ENCODE results near the gene ALKBH5. TPM values are rescaled to one million over a fixed set of nuclear protein-coding genes. Genes with fewer than 3 reads are reported as not detected.
A peak's percentile ranks its signal among the peaks of the same experiment; 100 is the strongest.

ALKBH5 gene
- total RNA-seq, 1 donor from 2014 or later: 92.6 TPM

DNA sequence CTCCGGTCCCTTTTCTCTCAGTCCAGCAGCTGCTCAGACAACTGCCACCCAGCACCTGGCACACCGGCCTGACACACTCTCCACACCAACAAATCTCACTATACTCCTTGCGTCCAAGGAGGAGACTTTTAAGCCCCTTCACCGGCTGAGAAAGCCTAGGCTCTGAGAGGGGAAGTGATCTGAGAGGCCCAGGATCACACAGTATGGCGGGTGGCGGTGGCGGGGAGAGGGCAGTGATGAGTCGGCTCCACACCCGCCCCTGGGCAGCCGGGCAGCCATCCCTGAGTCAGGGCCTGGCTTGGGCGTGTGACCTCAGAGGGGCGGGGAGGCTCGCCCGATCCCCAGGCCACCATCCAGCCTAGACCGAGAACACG lies 74.3 kb downstream of the ALKBH5 start:
- Histone ChIP-seq H3K36me3 (ENCODE audit: insufficient read depth, low read length) (peaks cover 11% of the 10 kb centered on the region), H3K4me2 (ENCODE audit: low read length) (peak overlapping the region; percentile 92), H2AFZ (ENCODE audit: low read depth, low read length) (peak overlapping the region; percentile 90), H3K9ac (ENCODE audit: low read length) (peak overlapping the region; percentile 95), H4K20me1 (ENCODE audit: insufficient read depth, low read length) (peaks cover 57% of the 10 kb centered on the region), H3K27ac (ENCODE audit: low read depth, low read length) (peak overlapping the region; percentile 90), H3K9me3 (ENCODE audit: insufficient read depth, low read depth, low read length) (no peaks in the 10 kb centered on the region), H3K4me3 (ENCODE audit: insufficient read depth, low read depth, low read length) (peak overlapping the region; percentile 84), H3K27me3 (ENCODE audit: insufficient read depth, low read length) (no peaks in the 10 kb centered on the region), H3K4me1 (ENCODE audit: insufficient read depth, low read length) (peaks cover 26% of the 10 kb centered on the region), H3K79me2 (ENCODE audit: insufficient read depth, low read length) (peaks cover 65% of the 10 kb centered on the region)
- no peak for TF ChIP-seq EZH2 (IDR thresholded peaks at IDR 0.05; ENCODE audit: insufficient read depth, low read length)
- TF ChIP-seq, protein P1, sequence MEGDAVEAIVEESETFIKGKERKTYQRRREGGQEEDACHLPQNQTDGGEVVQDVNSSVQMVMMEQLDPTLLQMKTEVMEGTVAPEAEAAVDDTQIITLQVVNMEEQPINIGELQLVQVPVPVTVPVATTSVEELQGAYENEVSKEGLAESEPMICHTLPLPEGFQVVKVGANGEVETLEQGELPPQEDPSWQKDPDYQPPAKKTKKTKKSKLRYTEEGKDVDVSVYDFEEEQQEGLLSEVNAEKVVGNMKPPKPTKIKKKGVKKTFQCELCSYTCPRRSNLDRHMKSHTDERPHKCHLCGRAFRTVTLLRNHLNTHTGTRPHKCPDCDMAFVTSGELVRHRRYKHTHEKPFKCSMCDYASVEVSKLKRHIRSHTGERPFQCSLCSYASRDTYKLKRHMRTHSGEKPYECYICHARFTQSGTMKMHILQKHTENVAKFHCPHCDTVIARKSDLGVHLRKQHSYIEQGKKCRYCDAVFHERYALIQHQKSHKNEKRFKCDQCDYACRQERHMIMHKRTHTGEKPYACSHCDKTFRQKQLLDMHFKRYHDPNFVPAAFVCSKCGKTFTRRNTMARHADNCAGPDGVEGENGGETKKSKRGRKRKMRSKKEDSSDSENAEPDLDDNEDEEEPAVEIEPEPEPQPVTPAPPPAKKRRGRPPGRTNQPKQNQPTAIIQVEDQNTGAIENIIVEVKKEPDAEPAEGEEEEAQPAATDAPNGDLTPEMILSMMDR (IDR thresholded peaks at IDR 0.05; ENCODE audit: insufficient read depth, low read depth, low read length): no peak
- H3K36me3 Mint-ChIP-seq (ENCODE audit: low read depth, unreplicated experiment): peaks cover 3% of the 10 kb centered on the region
- peaks cover 21% of the 10 kb centered on the region for H3K4me1 Mint-ChIP-seq (ENCODE audit: low read depth, unreplicated experiment)
- H3K9me3 Mint-ChIP-seq (ENCODE audit: unreplicated experiment): no peaks in the 10 kb centered on the region
- peak; percentile 46 for DNase-seq (ENCODE audit: low read depth)
- no peak for FAIRE-seq
- H3K27ac Mint-ChIP-seq (ENCODE audit: unreplicated experiment): peak overlapping the region; percentile 97
- H3K27me3 Mint-ChIP-seq (ENCODE audit: low read depth, unreplicated experiment): no peaks in the 10 kb centered on the region
- peak overlapping the region; percentile 98 for H3K4me3 Mint-ChIP-seq (ENCODE audit: unreplicated experiment)

DNA sequence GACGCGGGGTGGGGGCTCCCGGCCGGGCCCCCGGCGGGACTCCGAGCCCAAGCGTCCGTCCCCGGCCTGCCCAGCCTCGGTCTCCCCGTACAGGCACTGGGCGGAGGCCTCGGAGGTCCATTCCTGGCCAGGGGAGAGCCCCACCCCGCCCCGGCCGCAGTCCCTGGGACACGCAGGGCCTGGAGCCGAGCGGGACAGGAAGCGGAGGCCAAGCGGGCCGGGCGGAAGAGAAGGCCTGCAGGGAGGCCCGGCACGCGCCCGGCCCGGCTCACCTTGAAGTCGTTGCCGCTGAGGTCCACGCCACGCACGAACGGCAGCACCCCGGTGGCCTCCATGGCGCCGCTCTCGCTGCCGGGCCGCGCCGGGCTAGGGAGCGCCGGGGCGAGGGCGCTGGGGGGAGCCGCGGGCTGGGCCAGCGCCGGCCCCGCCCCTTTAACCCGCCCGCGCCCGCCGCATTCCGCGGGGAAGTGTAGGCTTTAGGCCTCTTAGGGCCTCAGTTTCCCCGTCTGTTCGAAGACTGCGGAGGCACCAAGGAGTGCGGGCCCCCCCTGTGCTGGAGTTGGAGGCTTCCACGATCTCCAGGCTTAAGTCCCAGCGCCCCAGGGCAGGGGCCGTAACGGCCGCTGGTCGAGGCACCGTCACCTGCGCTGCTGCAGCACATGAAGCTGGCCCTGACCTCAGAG lies 74.9 kb downstream of the ALKBH5 start, which contains the start of gene FLII:
TSS of gene FLII (minus strand) at position 383 of the 683 bp plus-strand sequence. CDS start at position 335, 48 bp downstream.
- peak within 1 kb of the TSS; percentile 90 for H2AFZ ChIP-seq (ENCODE audit: low read depth, low read length)
- H3K4me1 ChIP-seq (ENCODE audit: insufficient read depth, low read length): peaks cover 26% of the 10 kb centered on the region
- no peaks in the 10 kb centered on the region for H3K9me3 Mint-ChIP-seq (ENCODE audit: unreplicated experiment)
- no peaks in the 10 kb centered on the region for H3K27me3 Mint-ChIP-seq (ENCODE audit: low read depth, unreplicated experiment)
- no peaks in the 10 kb centered on the region for H3K27me3 ChIP-seq (ENCODE audit: insufficient read depth, low read length)
- peaks cover 62% of the 10 kb centered on the region for H3K79me2 ChIP-seq (ENCODE audit: insufficient read depth, low read length)
- peak within 1 kb of the TSS; percentile 95 for H3K9ac ChIP-seq (ENCODE audit: low read length)
- DNase-seq (ENCODE audit: low read depth) (peak; percentile 23), FAIRE-seq (no peak)
- H4K20me1 ChIP-seq (ENCODE audit: insufficient read depth, low read length): peaks cover 53% of the 10 kb centered on the region
- H3K9me3 ChIP-seq (ENCODE audit: insufficient read depth, low read depth, low read length): no peaks in the 10 kb centered on the region
- peaks cover 21% of the 10 kb centered on the region for H3K4me1 Mint-ChIP-seq (ENCODE audit: low read depth, unreplicated experiment)
- peak within 1 kb of the TSS; percentile 97 for H3K27ac Mint-ChIP-seq (ENCODE audit: unreplicated experiment)
- peaks cover 12% of the 10 kb centered on the region for H3K36me3 ChIP-seq (ENCODE audit: insufficient read depth, low read length)
- peak within 1 kb of the TSS; percentile 98 for H3K4me3 Mint-ChIP-seq (ENCODE audit: unreplicated experiment)
- H3K36me3 Mint-ChIP-seq (ENCODE audit: low read depth, unreplicated experiment): peaks cover 5% of the 10 kb centered on the region
- TF ChIP-seq, protein P1 (IDR thresholded peaks at IDR 0.05; ENCODE audit: insufficient read depth, low read depth, low read length): no peak
- no peak for TF ChIP-seq EZH2 (IDR thresholded peaks at IDR 0.05; ENCODE audit: insufficient read depth, low read length)
- peak within 1 kb of the TSS; percentile 90 for H3K27ac ChIP-seq (ENCODE audit: low read depth, low read length)
- peak within 1 kb of the TSS; percentile 84 for H3K4me3 ChIP-seq (ENCODE audit: insufficient read depth, low read depth, low read length)
- peak within 1 kb of the TSS; percentile 92 for H3K4me2 ChIP-seq (ENCODE audit: low read length)

Other genes starting within 250 kb of the ALKBH5 start
- gene TOM1L2, start 211.4 kb upstream of the ALKBH5 start, total RNA-seq: 50.3 and 54.4 TPM in 2 replicates
- 0.43 and 1.1 TPM in 2 replicates for gene DRC3, start 211.0 kb upstream of the ALKBH5 start, total RNA-seq
- 24.8 and 27.9 TPM in 2 replicates for gene ATPAF2, start 144.7 kb upstream of the ALKBH5 start, total RNA-seq
- gene GID4, start 144.4 kb upstream of the ALKBH5 start, total RNA-seq: 9.2 and 9.9 TPM in 2 replicates
- gene DRG2, start 95.9 kb upstream of the ALKBH5 start, total RNA-seq: 32.2 and 35.0 TPM in 2 replicates
- gene MYO15A, start 75.1 kb upstream of the ALKBH5 start, total RNA-seq: 0.32 and 0.48 TPM in 2 replicates
- 43.5 and 44.6 TPM in 2 replicates for gene LLGL1, start 41.8 kb downstream of the ALKBH5 start, total RNA-seq
- gene FLII, start 74.9 kb downstream of the ALKBH5 start, total RNA-seq: 227 and 257 TPM in 2 replicates
- gene MIEF2, start 76.8 kb downstream of the ALKBH5 start, total RNA-seq: 11.6 and 14.1 TPM in 2 replicates
- 28.8 and 31.0 TPM in 2 replicates for gene TOP3A, start 131.2 kb downstream of the ALKBH5 start, total RNA-seq
- gene SMCR8, start 131.5 kb downstream of the ALKBH5 start, total RNA-seq: 20.3 and 20.4 TPM in 2 replicates
- gene SHMT1, start 179.7 kb downstream of the ALKBH5 start, total RNA-seq: 5.1 and 6.4 TPM in 2 replicates
- gene EVPLL, start 193.9 kb downstream of the ALKBH5 start, total RNA-seq: not detected in 2 replicates